ENCODE data around the gene TMX2.

DNA sequence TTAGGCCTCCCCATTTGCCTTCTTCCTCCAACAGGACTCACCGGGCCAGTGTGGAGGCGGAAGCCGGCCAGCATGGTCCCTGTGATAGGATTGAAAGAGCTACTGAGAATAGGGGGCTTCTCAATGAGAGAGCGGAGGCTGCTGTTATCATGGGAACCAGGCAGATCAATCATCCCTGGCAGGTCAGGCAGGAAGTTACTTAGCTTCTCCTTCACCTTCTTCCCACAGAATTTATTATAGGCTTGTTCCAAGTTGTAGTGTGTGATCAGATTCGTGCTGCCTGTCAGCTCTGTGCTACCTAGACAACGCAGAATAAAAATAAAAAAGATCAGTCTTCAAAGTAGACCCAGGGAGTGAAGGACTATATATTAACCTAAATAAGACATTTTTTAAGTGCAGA is 7.5 kb upstream of the TMX2 start:
- TF ChIP-seq CEBPB (IDR thresholded peaks at IDR 0.05) (no peak), TAF1 (IDR thresholded peaks at IDR 0.05; ENCODE audit: low read depth) (no peak), EP300 (IDR thresholded peaks at IDR 0.05; ENCODE audit: borderline replicate concordance) (no peak)

All from Ishikawa (cell line).